Large intestine (tissue), 3 donors: ENCODE results near the gene ASCC1. TPM values are rescaled to one million over a fixed set of nuclear protein-coding genes. Genes with fewer than 3 reads are reported as not detected.
"Not testable (repeated sequence)": the region's sequence is repeated elsewhere in the genome, so short reads cannot be mapped to it uniquely, and the experiment has no call there.

ENCODE experiments used
- DNase-seq, 2 donors: peaks; one replicate each; pipeline versions ENCODE4 v3.0.0 to v3.0.0-alpha.2; 2013
- H3K27ac ChIP-seq: one replicate; pipeline ENCODE4 v1.5.1; 2013; ENCODE audit warnings: low read length
- H3K27me3 ChIP-seq: 2 replicates; pipeline ENCODE4 v1.6.1; 2013; ENCODE audit warnings: low read length; ENCODE audit not compliant: control insufficient read depth, insufficient read depth
- H3K36me3 ChIP-seq: 2 replicates; pipeline ENCODE4 v1.6.1; 2013; ENCODE audit warnings: low read length; ENCODE audit not compliant: control insufficient read depth, insufficient read depth
- H3K4me1 ChIP-seq: one replicate; pipeline ENCODE4 v1.6.1; 2013; ENCODE audit warnings: low read length; ENCODE audit not compliant: control insufficient read depth, insufficient read depth
- H3K4me3 ChIP-seq: one replicate; pipeline ENCODE4 v1.5.1; 2013; ENCODE audit warnings: low read length
- H3K9me3 ChIP-seq: one replicate; pipeline ENCODE4 v1.6.1; 2013; ENCODE audit warnings: mild to moderate bottlenecking, low read depth, low read length, moderate library complexity; ENCODE audit not compliant: control insufficient read depth
- WGBS: methylation state at CpG from one replicate; pipeline ENCODE4 v1.1.5; 2013; ENCODE audit warnings: low lambda C conversion rate; ENCODE audit not compliant: insufficient coverage; 5-methylcytosine and 5-hydroxymethylcytosine counted together
- polyA plus RNA-seq: library from polyadenylated mRNA; unstranded; fragments of 120-200 nt; gene quantifications from one replicate; pipeline ENCODE4 v1.2.1, GENCODE V29; 2013

ASCC1 gene
- polyA plus RNA-seq, 1 donor: 23.1 TPM

GRCh38 chr10:72110673-72111401 is 105.2 kb downstream of the ASCC1 start:
- WGBS: no CpG with 5 or more reads among the region's 11 CpGs
- H3K27me3 ChIP-seq: no peaks in the 10 kb centered on the region
- H3K4me3 ChIP-seq: no peak overlapping the region
- no peaks in the 10 kb centered on the region for H3K36me3 ChIP-seq
- no peak overlapping the region for H3K27ac ChIP-seq
- peaks cover 7% of the 10 kb centered on the region for H3K4me1 ChIP-seq
- no peak for DNase-seq
- H3K9me3 ChIP-seq: no peaks in the 10 kb centered on the region

GRCh38 chr10:72109636-72110157 is 106.4 kb downstream of the ASCC1 start:
- Histone ChIP-seq H3K27me3 (no peaks in the 10 kb centered on the region), H3K4me1 (peaks cover 7% of the 10 kb centered on the region), H3K36me3 (no peaks in the 10 kb centered on the region), H3K4me3 (no peak overlapping the region), H3K27ac (no peak overlapping the region), H3K9me3 (no peaks in the 10 kb centered on the region)
- 60% methylated on average over 1 of the region's 8 CpGs for WGBS
- DNase-seq: no peak

DNA sequence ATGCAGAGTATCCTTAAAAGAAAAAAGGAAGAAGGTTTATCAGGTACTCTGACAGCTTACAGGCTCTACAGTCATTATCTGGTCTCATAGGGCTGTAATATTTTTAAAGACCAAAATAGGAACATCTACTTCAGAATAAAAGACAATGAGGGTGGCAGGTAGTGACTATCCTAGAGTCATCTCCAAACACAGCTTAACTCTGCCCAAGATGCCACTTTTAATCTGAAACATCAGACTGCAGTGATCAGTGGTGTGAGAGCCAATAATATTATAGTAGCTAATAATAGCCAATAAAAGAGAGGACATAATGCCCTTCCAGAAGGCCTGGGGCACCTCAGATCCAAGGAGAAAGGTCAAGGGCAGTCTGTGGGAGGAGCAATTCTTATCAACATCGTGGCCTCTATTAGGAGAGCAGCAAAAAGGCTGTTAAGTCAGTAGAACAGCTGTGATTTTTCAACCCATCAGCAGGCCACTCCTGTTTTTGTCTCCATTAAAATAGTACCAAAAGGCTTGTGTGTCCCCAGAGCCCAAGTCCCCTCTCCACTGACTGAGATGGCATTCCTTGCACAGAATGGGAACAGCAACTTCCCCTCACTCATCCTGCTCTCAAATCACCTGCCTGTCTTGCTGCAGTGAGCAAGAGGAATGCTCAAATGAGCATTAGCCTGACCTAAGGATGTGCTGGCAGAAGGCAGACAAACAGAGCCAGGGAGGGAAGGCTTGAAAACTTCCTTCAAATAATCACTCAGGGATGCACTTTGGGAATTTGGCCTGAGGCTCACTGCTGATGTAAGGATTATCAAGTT is 107.0 kb downstream of the ASCC1 start:
- peaks cover 7% of the 10 kb centered on the region for H3K4me1 ChIP-seq
- H3K27ac ChIP-seq: no peak overlapping the region
- WGBS: no CpG with 5 or more reads among the region's 1 CpG
- no peaks in the 10 kb centered on the region for H3K27me3 ChIP-seq
- H3K4me3 ChIP-seq: no peak overlapping the region
- no peaks in the 10 kb centered on the region for H3K9me3 ChIP-seq
- no peaks in the 10 kb centered on the region for H3K36me3 ChIP-seq
- DNase-seq: no peak

DNA sequence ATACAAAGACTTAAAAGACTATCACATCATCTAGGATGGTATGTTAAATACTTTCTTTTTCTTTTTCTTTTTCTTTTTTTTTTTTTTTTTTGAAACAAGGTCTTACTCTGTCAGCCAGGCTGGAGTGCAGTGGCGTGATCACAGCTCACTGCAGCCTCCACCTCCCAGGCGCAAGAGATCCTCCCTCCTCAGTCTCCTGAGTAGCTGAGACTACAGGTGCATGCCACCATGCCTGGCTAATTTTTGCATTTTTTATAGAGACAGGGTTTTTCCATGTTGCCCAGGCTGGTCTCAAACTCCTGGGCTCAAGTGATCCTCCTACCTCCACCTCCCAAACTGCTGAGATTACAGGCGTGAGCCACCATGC is 108.1 kb downstream of the ASCC1 start:
- H3K27ac ChIP-seq: not testable (repeated sequence)

GRCh38 chr10:72107325-72108003 is 108.6 kb downstream of the ASCC1 start:
- Histone ChIP-seq H3K27ac (no peak overlapping the region), H3K36me3 (no peaks in the 10 kb centered on the region), H3K9me3 (no peaks in the 10 kb centered on the region), H3K4me1 (peaks cover 7% of the 10 kb centered on the region), H3K4me3 (no peak overlapping the region), H3K27me3 (no peaks in the 10 kb centered on the region)
- DNase-seq: no peak
- no CpG with 5 or more reads among the region's 3 CpGs for WGBS

More for the DNA sequence above, 108.1 kb downstream of the ASCC1 start:
- DNase-seq, H3K36me3 ChIP-seq, H3K9me3 ChIP-seq, H3K27me3 ChIP-seq, H3K4me1 ChIP-seq, H3K4me3 ChIP-seq: not testable (repeated sequence)
- no CpG with 5 or more reads among the region's 3 CpGs for WGBS

- Histone ChIP-seq H3K36me3 (no peaks in the 10 kb centered on the region), H3K27ac (no peak overlapping the region), H3K27me3 (no peaks in the 10 kb centered on the region), H3K4me1 (peaks cover 7% of the 10 kb centered on the region), H3K4me3 (no peak overlapping the region), H3K9me3 (no peaks in the 10 kb centered on the region)
- 96% methylated on average over 2 of the region's 2 CpGs for WGBS
- DNase-seq: no peak
These were observed 109.2 kb downstream of the ASCC1 start for GRCh38 chr10:72106896-72107295.

DNA sequence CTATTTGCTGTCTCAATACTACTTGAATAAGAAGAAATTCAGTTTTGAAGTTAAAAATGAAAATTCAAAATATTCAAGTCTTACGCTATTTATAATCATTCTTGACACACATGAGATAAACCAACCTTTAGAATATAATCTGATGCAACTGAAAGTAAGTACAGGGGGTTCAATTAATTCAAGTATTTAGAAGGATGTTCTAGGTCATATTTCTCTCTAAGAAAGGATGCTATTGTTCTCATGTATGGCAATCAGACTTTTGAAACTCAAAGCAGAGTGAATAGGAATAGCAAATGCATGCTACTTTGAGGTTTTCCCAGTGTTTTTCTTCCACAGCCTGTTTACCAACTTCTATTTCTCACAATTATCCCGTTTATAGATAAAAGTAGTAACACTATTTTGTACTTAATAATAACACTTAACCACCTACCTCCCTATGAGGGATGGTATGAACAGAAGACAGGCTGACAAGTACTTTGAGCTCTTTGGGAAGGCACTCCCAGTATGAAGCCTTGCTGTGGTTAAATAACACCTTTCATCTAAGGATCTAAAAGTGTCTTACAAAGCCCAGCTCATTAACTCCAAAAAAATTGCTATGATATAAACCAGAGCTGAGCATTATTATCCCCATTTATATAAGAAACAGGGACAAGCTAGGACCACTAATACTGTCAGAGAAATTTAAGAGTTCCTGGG is 109.8 kb downstream of the ASCC1 start:
- H3K4me3 ChIP-seq: no peak overlapping the region
- no peak overlapping the region for H3K27ac ChIP-seq
- DNase-seq: no peak
- WGBS: 100% methylated on average over 1 of the region's 2 CpGs
- peaks cover 2% of the 10 kb centered on the region for H3K36me3 ChIP-seq
- peaks cover 7% of the 10 kb centered on the region for H3K4me1 ChIP-seq
- H3K9me3 ChIP-seq: no peaks in the 10 kb centered on the region
- no peaks in the 10 kb centered on the region for H3K27me3 ChIP-seq

DNA sequence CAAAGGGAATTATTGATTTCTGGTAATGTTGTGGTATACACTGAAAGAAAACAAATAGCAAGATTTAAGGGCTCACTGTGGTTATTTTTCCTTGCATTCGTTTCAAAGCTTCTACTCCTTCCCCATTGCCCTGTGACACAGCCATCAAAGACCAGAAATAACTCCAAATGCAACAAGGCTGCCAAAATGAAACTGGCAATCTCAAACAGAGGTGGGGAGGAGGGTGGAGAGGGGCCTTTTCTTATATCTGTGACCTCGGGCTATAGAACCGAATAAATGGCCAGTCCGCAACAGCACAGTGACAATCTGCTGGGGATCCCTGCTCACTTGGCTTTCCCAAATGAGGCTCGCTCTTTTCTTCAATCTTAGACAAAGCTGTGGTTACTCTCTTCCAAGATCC is 110.4 kb downstream of the ASCC1 start:
- H3K4me3 ChIP-seq: no peak overlapping the region
- H3K27me3 ChIP-seq: no peaks in the 10 kb centered on the region
- DNase-seq: no peak
- no peaks in the 10 kb centered on the region for H3K9me3 ChIP-seq
- peaks cover 6% of the 10 kb centered on the region for H3K36me3 ChIP-seq
- WGBS: 100% methylated on average over 1 of the region's 5 CpGs
- no peak overlapping the region for H3K27ac ChIP-seq
- H3K4me1 ChIP-seq: peaks cover 7% of the 10 kb centered on the region

DNA sequence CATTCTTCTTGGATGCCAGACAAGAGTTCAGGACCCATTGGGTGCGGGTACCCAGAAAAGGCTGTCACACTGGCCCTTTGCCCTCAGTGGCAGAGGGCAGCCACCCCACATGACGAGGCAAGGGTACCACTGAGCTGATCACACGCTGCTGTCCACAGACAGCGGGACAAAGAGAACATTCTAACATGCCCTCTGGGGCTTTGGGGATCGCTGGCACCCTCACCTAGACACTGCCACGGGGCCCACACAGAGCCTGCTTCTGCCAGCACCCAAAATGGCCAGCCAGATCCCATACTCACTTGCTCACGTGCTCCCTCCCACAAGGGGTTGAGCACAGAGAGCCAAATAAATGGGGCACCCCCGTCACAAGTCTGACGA is 111.0 kb downstream of the ASCC1 start:
- peaks cover 7% of the 10 kb centered on the region for H3K4me1 ChIP-seq
- no peaks in the 10 kb centered on the region for H3K27me3 ChIP-seq
- no peaks in the 10 kb centered on the region for H3K9me3 ChIP-seq
- no peak for DNase-seq
- peaks cover 6% of the 10 kb centered on the region for H3K36me3 ChIP-seq
- H3K4me3 ChIP-seq: no peak overlapping the region
- 100% methylated on average over 2 of the region's 9 CpGs for WGBS
- H3K27ac ChIP-seq: no peak overlapping the region
